Heart right ventricle (tissue), 16 donors: ENCODE results near the gene BCL2L15. TPM values are rescaled to one million over a fixed set of nuclear protein-coding genes. Genes with fewer than 3 reads are reported as not detected.

Experiments used
- ATAC-seq, 8 donors: fragments of 200-7000 bp; cut with Tn5 transposase; one replicate each; pipeline ENCODE4 v1.9.1; 2020; ENCODE audit warnings: mild to moderate bottlenecking in 8 of 8, moderate library complexity in 8 of 8, moderate number of reproducible peaks in 1 of 8
- DNase-seq, 2 donors: peaks; one replicate each; pipeline ENCODE4 v3.0.0-alpha.2; 2020
- H3K27ac ChIP-seq, 10 donors: fragments of 200-600 bp; sonication (generic) in 2 of 10; one replicate each; pipeline versions ENCODE4 v1.5.0 to v1.8.0; 2020 to 2022; ENCODE audit warnings: mild to moderate bottlenecking in 3 of 10
- H3K27me3 ChIP-seq, 7 donors: fragments of 200-600 bp; one replicate each; pipeline ENCODE4 v1.8.0; 2021 to 2022; ENCODE audit warnings: mild to moderate bottlenecking in 2 of 7
- H3K36me3 ChIP-seq, 9 donors: fragments of 200-600 bp; sonication (generic) in 1 of 9; one replicate each; pipeline versions ENCODE4 v1.5.0 to v1.8.0; 2020 to 2022; ENCODE audit warnings: mild to moderate bottlenecking in 2 of 9
- H3K4me1 ChIP-seq, 9 donors: fragments of 200-600 bp; sonication (generic) in 1 of 9; one replicate each; pipeline versions ENCODE4 v1.5.0 to v1.8.0; 2020 to 2022; ENCODE audit warnings: mild to moderate bottlenecking in 4 of 9
- H3K4me3 ChIP-seq, 10 donors: fragments of 200-600 bp; sonication (generic) in 2 of 10; one replicate each; pipeline versions ENCODE4 v1.5.0 to v1.8.0; 2020 to 2022; ENCODE audit warnings: mild to moderate bottlenecking in 7 of 10, moderate library complexity in 2 of 10
- H3K9me3 ChIP-seq, 11 donors: fragments of 200-600 bp in 10 of 11; sonication (generic) in 2 of 11; one replicate each; pipeline versions ENCODE4 v1.5.0 to v1.8.0; 2013 to 2022; ENCODE audit warnings: mild to moderate bottlenecking in 2 of 11, control low read depth in 1 of 11, moderate library complexity in 1 of 11
- CTCF ChIP-seq, 9 donors: fragments of 200-600 bp; sonication (generic) in 2 of 9; IDR thresholded peaks; one replicate each; pipeline versions ENCODE4 v1.5.0 to v1.8.0; 2021 to 2022; ENCODE audit warnings: antibody characterized with exemption in 9 of 9, mild to moderate bottlenecking in 5 of 9, moderate library complexity in 1 of 9
- WGBS, 2 donors: extraction: QIAGEN DNeasy Blood & Tissue Kit; methylation state at CpG; one replicate each; pipeline ENCODE4 v1.1.7; 2013; ENCODE audit warnings: inconsistent platforms in 1 of 2; 5-methylcytosine and 5-hydroxymethylcytosine counted together
- intact Hi-C, 10 donors: fragments of 100-400 bp; cut with DNase I; formaldehyde crosslinking; loops; one replicate each; pipeline versions ENCODE4 v1.11.1 to v1.14.2; 2022
- polyA plus RNA-seq, 2 donors: library from polyadenylated mRNA; stranded (reverse); fragments of 200-250 nt; gene quantifications; one replicate each; pipeline ENCODE4 v1.2.3, GENCODE V29; 2013
- total RNA-seq, 10 donors: library from RNA; stranded (reverse); fragmentation: NEBNext Ultra II Directional in 3 of 10; extraction: Animal tissue kit (Norgen Biotek cat#: 25700) in 3 of 10; gene quantifications; one replicate each; pipeline versions ENCODE4 v1.2.1 to v1.2.4, GENCODE V29; 2021 to 2023
- donor health status: Arrhythmogenic right ventricular cardiomyopathy.
- donor health status: ischemic (EF 13 %, LVEDD 7.1; RV severe dilation, severe dysfunction).
- donor health status: healthy with polysubstance abuse.
- donor health status: DM: no; HTN: yes; CAD: no.
- donor health status: DM: no; HTN: no; CAD: no.
- donor health status: ischemic (EF 25% LVEDD 6.9; RV normal size, moderate dysfunction).
- donor health status: ischemic (EF 25% LVEDD 5.7; RV mildly dilated, moderate dysfunction).
- donor health status: healthy.
- donor health status: DM: yes; HTN: yes; CAD: no.
- donor health status: Ischemic cardiomyopathy.
- donor health status: ischemic (EF 35%, LVEDD 5.7; RV mildly dilated, moderate dysfunction).
- donor health status: nonischemic (EF 11% LVEDD 7.7; RV severe dilation, severe dysfunction).
- donor health status: DM: yes; HTN: yes; CAD: no.
- donor health status: PGD.
- donor health status: ischemic (EF 29% LVEDD 5.4; RV normal size, mild dysfunction).
- donor health status: nonischemic (EF 23%, LVEDD 6.1; RV moderate dilation, normal function).

BCL2L15 gene
- total and polyA plus RNA-seq, 12 donors = 0.05 to 0.28 (median 0.09) TPM; not detected in 3

- Histone ChIP-seq H3K4me1 (peaks cover 0 to 49% (median 24%) of the 10 kb centered on the region in 9 donors), H3K36me3 (peaks cover 0 to 59% (median 7%) of the 10 kb centered on the region in 9 donors), H3K9me3 (no peaks in the 10 kb centered on the region), H3K4me3 (peak overlapping the region; percentile 58 to 86 (median 78)), H3K27me3 (no peaks in the 10 kb centered on the region), H3K27ac (peak overlapping the region in 9 of 10 donors; percentile 86 to 95 (median 92))
- WGBS, 2 donors = 0% methylated on average over 17 of the region's 17 CpGs
- DNase-seq (no peak), ATAC-seq (peak in 2 of 8 donors; percentile 0 to 8)
- intact Hi-C loops = loop anchor here in 8 of 10 donors (1.0 to 10.0 kb wide), 7 partner anchors 23 to 151 kb away; partner anchors contain the start of genes HIPK1 (in 7 of the 8), PHTF1 (in 2 of the 8) and RSBN1 (in 2 of the 8)
- peak in 1 of 9 donors; percentile 5 for TF ChIP-seq CTCF (IDR thresholded peaks at IDR 0.05)
These were observed 18.1 kb upstream of the BCL2L15 start for GRCh38 chr1:113905435-113905861.

GRCh38 chr1:113904674-113905434 is 17.5 kb upstream of the BCL2L15 start, which contains the start of the genes AP4B1 and DCLRE1B:
TSS of gene AP4B1 (minus strand) at chr1:113904799. CDS start at chr1:113904717, 82 bp downstream.
TSS of gene DCLRE1B (plus strand) at chr1:113905326. CDS start at chr1:113905587, 261 bp downstream.
- intact Hi-C loops = loop anchor here in 8 of 10 donors (1.0 to 10.0 kb wide), 8 partner anchors 24 to 150 kb away; partner anchors contain the start of genes HIPK1 (in 7 of the 8), PHTF1 (in 3 of the 8) and RSBN1 (in 2 of the 8)
- no peaks in the 10 kb centered on the region for H3K27me3 ChIP-seq

DNA sequence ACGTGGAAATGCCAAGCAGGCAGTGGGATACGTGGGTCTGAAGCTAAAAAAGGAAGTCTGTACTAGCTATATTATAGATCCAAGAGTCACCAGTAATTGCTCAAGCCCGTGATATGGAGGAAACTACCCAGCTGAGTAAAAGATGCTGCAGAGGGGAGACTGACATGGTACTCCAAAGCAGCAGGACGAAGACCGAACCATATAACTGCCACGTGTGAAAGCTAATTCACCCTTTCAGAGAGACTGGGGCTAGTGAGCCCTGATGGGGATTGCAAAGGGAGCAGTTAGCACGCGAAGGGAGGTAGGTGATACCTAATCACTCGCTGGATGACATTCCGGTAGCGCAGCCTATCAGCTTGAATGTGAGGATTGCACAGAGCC is 16.9 kb upstream of the BCL2L15 start:
- H3K4me1 ChIP-seq = peaks cover 0 to 49% (median 24%) of the 10 kb centered on the region in 9 donors
- peak overlapping the region; percentile 58 to 84 (median 75) for H3K4me3 ChIP-seq
- TF ChIP-seq CTCF (IDR thresholded peaks at IDR 0.05) = no peak
- no peaks in the 10 kb centered on the region for H3K27me3 ChIP-seq
- peaks cover 0 to 59% (median 13%) of the 10 kb centered on the region in 9 donors for H3K36me3 ChIP-seq
- peak overlapping the region; percentile 52 to 95 (median 92) for H3K27ac ChIP-seq
- intact Hi-C loops = loop anchor here in 6 of 10 donors (2.0 to 10.0 kb wide), 6 partner anchors 25 to 149 kb away; partner anchors contain the start of genes PHTF1 (in 3 of the 6), RSBN1 (in 2 of the 6) and HIPK1 (in 1 of the 6)
- no peak for DNase-seq
- H3K9me3 ChIP-seq = no peaks in the 10 kb centered on the region
- peak in 3 of 8 donors; percentile 0 to 1 (median 0) for ATAC-seq
- WGBS, 2 donors = 0% methylated on average over 11 of the region's 11 CpGs

More at GRCh38 chr1:113904674-113905434, 17.5 kb upstream of the BCL2L15 start, which contains the start of the genes AP4B1 and DCLRE1B:
- ATAC-seq = peak; percentile 96 to 99 (median 98)
- peak; percentile 98 to 100 for DNase-seq
- Histone ChIP-seq H3K36me3 (peaks cover 0 to 59% (median 9%) of the 10 kb centered on the region in 9 donors), H3K9me3 (no peaks in the 10 kb centered on the region), H3K4me1 (peaks cover 0 to 49% (median 24%) of the 10 kb centered on the region in 9 donors), H3K4me3 (peak within 1 kb of the TSS; percentile 58 to 86 (median 78)), H3K27ac (peak within 1 kb of the TSS; percentile 52 to 95 (median 92))
- TF ChIP-seq CTCF (IDR thresholded peaks at IDR 0.05) = peak; percentile 37 to 88 (median 71)
- 0 to 1% methylated on average over 67 of the region's 67 CpGs for WGBS, 2 donors
